RWPE2 (cell line): Measurements from ENCODE around the gene SKAP1.

Experiments used
- ATAC-seq: fragments of 200-7000 bp; cut with Tn5 transposase; 3 replicates; pipeline ENCODE4 v1.9.1; 2021; ENCODE audit warnings: low read depth
- DNase-seq: peaks from one replicate; pipeline ENCODE4 v3.0.0-alpha.2; 2020; ENCODE audit warnings: low spot score
- H3K27ac ChIP-seq: fragments of 450-650 bp; 2 replicates; pipeline ENCODE4 v1.5.1; 2017; ENCODE audit warnings: mild to moderate bottlenecking; ENCODE audit not compliant: poor library complexity, severe bottlenecking
- H3K27me3 ChIP-seq: fragments of 250-450 bp; sonication (Bioruptor Pico); 2 replicates; pipeline ENCODE4 v1.5.1; 2021; ENCODE audit warnings: mild to moderate bottlenecking, moderate library complexity; ENCODE audit not compliant: insufficient read depth, poor library complexity, severe bottlenecking
- H3K36me3 ChIP-seq: fragments of 250-450 bp; sonication (Bioruptor Pico); 2 replicates; pipeline ENCODE4 v1.5.1; 2020; ENCODE audit warnings: low read depth, mild to moderate bottlenecking, moderate library complexity
- H3K4me1 ChIP-seq: fragments of 250-450 bp; sonication (Bioruptor Pico); 2 replicates; pipeline ENCODE4 v1.5.1; 2021; ENCODE audit warnings: mild to moderate bottlenecking, moderate library complexity; ENCODE audit not compliant: insufficient read depth, poor library complexity, severe bottlenecking
- H3K4me3 ChIP-seq: fragments of 250-450 bp; sonication (Bioruptor Pico); 2 replicates; pipeline ENCODE4 v1.5.1; 2021; ENCODE audit warnings: mild to moderate bottlenecking, moderate library complexity; ENCODE audit not compliant: severe bottlenecking
- H3K9me3 ChIP-seq: fragments of 250-450 bp; sonication (Bioruptor Pico); 2 replicates; pipeline ENCODE4 v1.5.1; 2021; ENCODE audit warnings: mild to moderate bottlenecking, moderate library complexity; ENCODE audit not compliant: severe bottlenecking
- TF ChIP-seq, protein P1 (sequence below): fragments of 450-650 bp; IDR thresholded peaks from one replicate; pipeline ENCODE4 v1.5.1; 2017; ENCODE audit warnings: mild to moderate bottlenecking, moderate library complexity; ENCODE audit not compliant: poor library complexity, severe bottlenecking

Gene SKAP1

DNA sequence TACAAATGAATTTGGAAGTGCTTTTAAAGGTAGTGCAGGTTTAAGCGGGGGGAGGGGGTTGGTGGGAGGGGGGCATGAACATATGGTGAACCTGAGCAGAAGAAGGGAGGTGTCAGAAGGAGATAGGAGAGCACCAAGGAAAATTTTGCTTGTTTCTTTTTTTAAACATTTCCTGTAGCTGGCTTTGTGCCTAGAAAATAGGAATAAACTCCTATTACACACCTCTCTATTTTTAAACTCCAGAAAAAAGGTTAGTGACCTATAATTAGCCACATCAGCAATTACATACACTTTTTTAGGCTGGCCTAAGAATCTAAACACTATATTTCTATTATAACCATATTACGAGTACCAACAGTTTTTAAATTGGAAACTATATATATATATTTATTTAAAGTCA lies 159.1 kb downstream of the SKAP1 start:
- no peak overlapping the region for H3K4me3 ChIP-seq
- no peaks in the 10 kb centered on the region for H3K27me3 ChIP-seq
- DNase-seq (no peak), ATAC-seq (no peak)
- no peaks in the 10 kb centered on the region for H3K36me3 ChIP-seq
- H3K4me1 ChIP-seq: no peaks in the 10 kb centered on the region
- TF ChIP-seq, protein P1, sequence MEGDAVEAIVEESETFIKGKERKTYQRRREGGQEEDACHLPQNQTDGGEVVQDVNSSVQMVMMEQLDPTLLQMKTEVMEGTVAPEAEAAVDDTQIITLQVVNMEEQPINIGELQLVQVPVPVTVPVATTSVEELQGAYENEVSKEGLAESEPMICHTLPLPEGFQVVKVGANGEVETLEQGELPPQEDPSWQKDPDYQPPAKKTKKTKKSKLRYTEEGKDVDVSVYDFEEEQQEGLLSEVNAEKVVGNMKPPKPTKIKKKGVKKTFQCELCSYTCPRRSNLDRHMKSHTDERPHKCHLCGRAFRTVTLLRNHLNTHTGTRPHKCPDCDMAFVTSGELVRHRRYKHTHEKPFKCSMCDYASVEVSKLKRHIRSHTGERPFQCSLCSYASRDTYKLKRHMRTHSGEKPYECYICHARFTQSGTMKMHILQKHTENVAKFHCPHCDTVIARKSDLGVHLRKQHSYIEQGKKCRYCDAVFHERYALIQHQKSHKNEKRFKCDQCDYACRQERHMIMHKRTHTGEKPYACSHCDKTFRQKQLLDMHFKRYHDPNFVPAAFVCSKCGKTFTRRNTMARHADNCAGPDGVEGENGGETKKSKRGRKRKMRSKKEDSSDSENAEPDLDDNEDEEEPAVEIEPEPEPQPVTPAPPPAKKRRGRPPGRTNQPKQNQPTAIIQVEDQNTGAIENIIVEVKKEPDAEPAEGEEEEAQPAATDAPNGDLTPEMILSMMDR: no peak
- H3K27ac ChIP-seq: no peak overlapping the region
- no peaks in the 10 kb centered on the region for H3K9me3 ChIP-seq

DNA sequence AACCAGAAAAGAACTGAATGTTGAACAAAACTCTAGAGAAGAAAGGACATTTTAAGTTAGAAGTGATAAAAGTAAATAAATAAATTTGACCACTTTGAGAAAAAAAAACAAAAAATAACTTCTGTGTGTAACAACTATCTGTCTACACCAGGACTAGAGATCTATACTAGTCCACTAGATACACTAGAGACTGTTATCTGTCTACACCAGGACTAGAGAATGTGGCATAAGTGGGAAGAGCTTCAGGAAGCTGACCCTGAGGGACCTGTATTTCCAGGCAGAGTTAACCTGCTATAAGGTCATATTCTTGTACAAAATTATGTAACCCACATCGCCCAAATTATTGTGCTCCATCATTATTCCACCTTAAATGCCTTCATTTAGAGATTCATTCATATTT lies 160.8 kb downstream of the SKAP1 start:
- H3K9me3 ChIP-seq: no peaks in the 10 kb centered on the region
- no peak for ATAC-seq
- no peak overlapping the region for H3K27ac ChIP-seq
- H3K36me3 ChIP-seq: no peaks in the 10 kb centered on the region
- H3K27me3 ChIP-seq: no peaks in the 10 kb centered on the region
- H3K4me3 ChIP-seq: no peak overlapping the region
- DNase-seq: no peak
- TF ChIP-seq, protein P1: no peak
- H3K4me1 ChIP-seq: no peaks in the 10 kb centered on the region

DNA sequence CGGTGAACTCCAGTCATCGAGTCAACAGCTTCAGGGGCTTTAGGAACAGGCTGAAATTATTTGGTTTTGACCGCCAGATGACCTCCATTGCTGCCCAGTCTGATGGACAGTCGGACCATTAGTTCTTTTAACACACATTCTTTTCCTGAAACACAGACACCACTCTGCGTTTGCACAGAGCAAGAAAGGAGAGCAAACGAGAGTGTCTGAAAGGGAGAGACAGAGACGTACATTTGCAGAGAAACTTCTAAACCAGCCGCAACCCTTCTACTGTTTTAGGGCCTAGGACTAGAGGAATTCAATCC lies 166.3 kb downstream of the SKAP1 start:
- Histone ChIP-seq H3K36me3 (no peaks in the 10 kb centered on the region), H3K27me3 (no peaks in the 10 kb centered on the region), H3K9me3 (no peaks in the 10 kb centered on the region), H3K4me3 (no peak overlapping the region), H3K4me1 (no peaks in the 10 kb centered on the region), H3K27ac (no peak overlapping the region)
- ATAC-seq: no peak
- TF ChIP-seq, protein P1: no peak
- DNase-seq: no peak

DNA sequence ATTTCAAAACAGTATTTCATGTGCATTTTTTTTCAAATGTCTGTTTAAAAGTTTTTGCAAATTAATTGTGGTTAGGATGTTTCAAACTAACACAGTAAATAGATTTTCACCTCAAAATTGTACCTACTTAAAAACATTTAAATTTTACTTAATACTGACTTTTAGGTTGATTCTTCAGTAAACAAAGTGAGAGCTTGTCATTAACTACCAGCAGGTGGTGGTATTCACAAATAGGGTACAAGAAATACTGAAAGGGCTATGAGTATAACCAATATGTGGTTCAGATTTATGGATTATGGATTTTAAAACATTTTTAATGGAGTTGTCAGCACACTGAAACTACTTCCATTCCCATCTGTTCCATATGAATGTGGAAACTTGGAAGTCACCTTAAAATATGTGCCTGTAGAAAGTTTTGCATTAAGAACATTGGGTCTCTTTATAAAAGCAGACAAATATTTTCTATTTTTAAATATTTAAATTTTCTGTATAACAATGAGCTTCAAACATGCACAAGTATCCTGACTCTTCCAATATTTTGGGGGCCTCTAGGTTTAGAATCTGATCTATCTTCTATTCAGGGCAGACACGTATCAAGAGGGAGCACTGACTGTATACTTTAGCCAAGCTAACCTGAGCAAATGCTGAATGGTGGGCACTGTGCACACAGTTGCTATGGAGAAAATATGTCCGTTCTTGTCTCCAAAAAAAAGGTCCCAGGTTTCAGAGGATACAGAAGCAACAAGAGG lies 166.9 kb downstream of the SKAP1 start:
- no peaks in the 10 kb centered on the region for H3K9me3 ChIP-seq
- H3K4me3 ChIP-seq: no peak overlapping the region
- no peak overlapping the region for H3K27ac ChIP-seq
- TF ChIP-seq, protein P1: peak; percentile 80
- H3K27me3 ChIP-seq: no peaks in the 10 kb centered on the region
- no peak for DNase-seq
- ATAC-seq: no peak
- H3K4me1 ChIP-seq: no peaks in the 10 kb centered on the region
- no peaks in the 10 kb centered on the region for H3K36me3 ChIP-seq

DNA sequence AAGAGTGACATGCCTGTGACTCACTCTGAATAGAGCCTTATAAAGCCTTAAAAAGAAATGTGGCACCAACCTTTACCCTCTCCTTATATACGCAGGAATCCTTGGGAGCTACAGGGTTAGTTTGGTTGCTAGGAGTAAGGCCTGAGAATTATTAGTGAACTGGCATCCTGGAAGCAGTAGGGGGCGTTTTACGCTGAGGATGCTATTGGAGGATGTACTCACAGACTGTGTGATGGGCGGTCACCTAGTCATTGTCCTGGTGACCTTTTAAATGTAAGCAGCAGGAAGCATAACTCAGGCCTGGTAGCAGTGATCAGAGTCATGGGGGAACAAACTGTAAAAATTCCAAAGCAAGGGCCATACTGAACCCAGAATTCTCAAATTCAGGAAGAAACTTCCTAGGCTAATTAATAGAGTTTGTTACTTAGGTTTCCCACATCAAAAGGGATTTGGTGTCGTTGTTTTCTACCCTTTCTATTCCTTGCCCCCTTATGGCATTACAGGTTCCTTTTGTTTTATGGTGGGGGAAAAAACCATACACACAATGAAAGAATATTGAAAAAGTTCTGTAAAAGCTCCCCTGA lies 168.6 kb downstream of the SKAP1 start:
- TF ChIP-seq, protein P1: peak; percentile 60
- H3K27ac ChIP-seq: no peak overlapping the region
- no peak overlapping the region for H3K4me3 ChIP-seq
- no peaks in the 10 kb centered on the region for H3K36me3 ChIP-seq
- no peaks in the 10 kb centered on the region for H3K27me3 ChIP-seq
- DNase-seq (no peak), ATAC-seq (peak; percentile 33; the same call in 2 of the 3 replicates)
- H3K9me3 ChIP-seq: no peaks in the 10 kb centered on the region
- no peaks in the 10 kb centered on the region for H3K4me1 ChIP-seq
